Measurements from ENCODE around the gene FRAT2.

GRCh38 chr10:97332591-97333350 lies 1.8 kb downstream of the FRAT2 start:
- TF ChIP-seq CTCF (IDR thresholded peaks at IDR 0.05; ENCODE audit: low read depth, low read length) = peak; percentile 28
- TF ChIP-seq, protein P1, sequence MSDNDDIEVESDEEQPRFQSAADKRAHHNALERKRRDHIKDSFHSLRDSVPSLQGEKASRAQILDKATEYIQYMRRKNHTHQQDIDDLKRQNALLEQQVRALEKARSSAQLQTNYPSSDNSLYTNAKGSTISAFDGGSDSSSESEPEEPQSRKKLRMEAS (IDR thresholded peaks at IDR 0.05; ENCODE audit: low read depth, low read length) = no peak
- no peak for TF ChIP-seq POLR2A (IDR thresholded peaks at IDR 0.05; ENCODE audit: extremely low read depth, insufficient read length)
- TF ChIP-seq MYC (IDR thresholded peaks at IDR 0.05; ENCODE audit: low read depth, low read length) = no peak
